Liver (tissue), 9 donors: Measurements from ENCODE around the gene ZSCAN21. TPM values are rescaled to one million over a fixed set of nuclear protein-coding genes. Genes with fewer than 3 reads are reported as not detected.

Experiments
- DNase-seq: peaks from one replicate; pipeline ENCODE4 v3.0.0-alpha.2; 2017; ENCODE audit warnings: low spot score
- H3K27ac ChIP-seq, 2 donors: one replicate each; pipeline ENCODE4 v1.7.0; 2013; ENCODE audit warnings: inconsistent platforms in 2 of 2, low read length in 2 of 2, control low read depth in 1 of 2, low read depth in 1 of 2, mild to moderate bottlenecking in 1 of 2
- H3K27me3 ChIP-seq, 4 donors: one replicate each; pipeline versions ENCODE4 v1.6.1 to v1.7.0; 2013; ENCODE audit warnings: low read length in 3 of 4, inconsistent platforms in 1 of 4, mild to moderate bottlenecking in 1 of 4, moderate library complexity in 1 of 4; ENCODE audit not compliant: control insufficient read depth in 4 of 4, insufficient read depth in 4 of 4
- H3K36me3 ChIP-seq, 4 donors: one replicate each; pipeline versions ENCODE4 v1.6.1 to v1.7.0; 2013; ENCODE audit warnings: low read length in 3 of 4, mild to moderate bottlenecking in 3 of 4, low read depth in 1 of 4, moderate library complexity in 1 of 4; ENCODE audit not compliant: control insufficient read depth in 4 of 4, insufficient read depth in 3 of 4
- H3K4me1 ChIP-seq, 4 donors: one replicate each; pipeline versions ENCODE4 v1.6.1 to v1.7.0; 2013; ENCODE audit warnings: low read length in 3 of 4, mild to moderate bottlenecking in 3 of 4, moderate library complexity in 1 of 4; ENCODE audit not compliant: control insufficient read depth in 4 of 4, insufficient read depth in 4 of 4
- H3K4me3 ChIP-seq, 3 donors: one replicate each; pipeline versions ENCODE4 v1.6.1 to v1.7.0; 2013; ENCODE audit warnings: low read length in 3 of 3, control low read depth in 1 of 3, low read depth in 1 of 3, mild to moderate bottlenecking in 1 of 3
- H3K9ac ChIP-seq, 2 donors: one replicate each; pipeline ENCODE4 v1.7.0; 2013; ENCODE audit warnings: low read length in 2 of 2, mild to moderate bottlenecking in 2 of 2, moderate library complexity in 2 of 2, control low read depth in 1 of 2, low read depth in 1 of 2
- H3K9me3 ChIP-seq, 4 donors: one replicate each; pipeline versions ENCODE4 v1.6.1 to v1.7.0; 2013; ENCODE audit warnings: low read length in 3 of 4; ENCODE audit not compliant: control insufficient read depth in 4 of 4
- ATF3 ChIP-seq: IDR thresholded peaks from 2 replicates; pipeline ENCODE4 v1.6.1; 2016; ENCODE audit warnings: antibody characterized with exemption
- CTCF ChIP-seq: fragments of 150-350 bp; IDR thresholded peaks from 2 replicates; pipeline ENCODE4 v1.5.1; 2017; ENCODE audit warnings: improper control_type of control experiment, low read depth, low read length; ENCODE audit not compliant: missing input control
- EGR1 ChIP-seq, 2 donors: IDR thresholded peaks; 2 replicates each; pipeline ENCODE4 v1.6.1; 2016 to 2018; ENCODE audit warnings: antibody characterized with exemption in 2 of 2, low read depth in 2 of 2
- FOXA1 ChIP-seq: IDR thresholded peaks from 2 replicates; pipeline ENCODE4 v1.6.1; 2016; ENCODE audit warnings: antibody characterized with exemption
- FOXA2 ChIP-seq: IDR thresholded peaks from 2 replicates; pipeline ENCODE4 v1.6.1; 2016; ENCODE audit warnings: antibody characterized with exemption
- GABPA ChIP-seq, 2 donors: IDR thresholded peaks in 1 of 2; conservative IDR thresholded peaks in 1 of 2; 2 replicates each; pipeline ENCODE4 v1.6.1; 2016; ENCODE audit warnings: antibody characterized with exemption in 2 of 2, mild to moderate bottlenecking in 1 of 2, moderate library complexity in 1 of 2
- HNF4A ChIP-seq, 2 donors: conservative IDR thresholded peaks; 2 replicates each; pipeline ENCODE4 v1.6.1; 2016; ENCODE audit warnings: antibody characterized with exemption in 2 of 2, mild to moderate bottlenecking in 2 of 2
- HNF4G ChIP-seq: IDR thresholded peaks from 2 replicates; pipeline ENCODE4 v1.6.1; 2016; ENCODE audit warnings: antibody characterized with exemption
- JUND ChIP-seq, 2 donors: IDR thresholded peaks; 2 replicates each; pipeline ENCODE4 v1.6.1; 2016; ENCODE audit warnings: antibody characterized with exemption in 2 of 2
- MAX ChIP-seq: IDR thresholded peaks from 2 replicates; pipeline ENCODE4 v1.6.1; 2016; ENCODE audit warnings: antibody characterized with exemption
- NR2F2 ChIP-seq: IDR thresholded peaks from 2 replicates; pipeline ENCODE4 v1.6.1; 2016; ENCODE audit warnings: antibody characterized with exemption
- RXRA ChIP-seq, 2 donors: IDR thresholded peaks; 2 replicates each; pipeline ENCODE4 v1.6.1; 2017 to 2018; ENCODE audit warnings: antibody characterized with exemption in 2 of 2, mild to moderate bottlenecking in 1 of 2
- SP1 ChIP-seq: IDR thresholded peaks from 2 replicates; pipeline ENCODE4 v1.6.1; 2018; ENCODE audit warnings: antibody characterized with exemption, mild to moderate bottlenecking
- TAF1 ChIP-seq: conservative IDR thresholded peaks from 2 replicates; pipeline ENCODE4 v1.6.1; 2016; ENCODE audit warnings: antibody characterized with exemption, mild to moderate bottlenecking
- YY1 ChIP-seq: IDR thresholded peaks from 2 replicates; pipeline ENCODE4 v1.6.1; 2016; ENCODE audit warnings: antibody characterized with exemption, mild to moderate bottlenecking
- WGBS: extraction: QIAGEN DNeasy Blood & Tissue Kit; methylation state at CpG from one replicate; pipeline ENCODE4 v1.1.7; 2013; 5-methylcytosine and 5-hydroxymethylcytosine counted together
- polyA plus RNA-seq, 2 donors: library from polyadenylated mRNA; stranded (reverse) in 1 of 2; unstranded in 1 of 2; fragments of 200-250 nt in 1 of 2; fragments of >200 nt in 1 of 2; fragmentation: Nextera tagmentation in 1 of 2; extraction: Ambion mirVana in 1 of 2; gene quantifications; one replicate each; pipeline versions ENCODE4 v1.2.1 to v1.2.3, GENCODE V29; 2013 to 2015
- total RNA-seq, 2 donors: library from RNA; depleted of rRNA; stranded (reverse); fragments of >200 nt; gene quantifications; one replicate each; pipeline ENCODE4 v1.2.3, GENCODE V29; 2014
- TF ChIP-seq, protein P1 (sequence below): IDR thresholded peaks from 2 replicates; pipeline ENCODE4 v1.6.1; 2016; ENCODE audit warnings: antibody characterized with exemption
- donor health status: healthy.
- donor health status: healthy.
- donor health status: healthy.
- donor health status: healthy.
- donor health status: healthy.

The ZSCAN21 gene
- total and polyA plus RNA-seq, 4 donors: 4.6 to 8.6 (median 6.9) TPM

GRCh38 chr7:100063376-100063775, 13.8 kb downstream of the ZSCAN21 start:
- H3K27me3 ChIP-seq: no peaks in the 10 kb centered on the region
- peaks cover 2 to 24% (median 14%) of the 10 kb centered on the region in 4 donors for H3K4me1 ChIP-seq
- H3K36me3 ChIP-seq: peaks cover 0 to 34% (median 25%) of the 10 kb centered on the region in 4 donors
- H3K9ac ChIP-seq: no peak overlapping the region
- DNase-seq: no peak
- 96% methylated on average over 4 of the region's 4 CpGs for WGBS
- no peaks in the 10 kb centered on the region for H3K9me3 ChIP-seq
- TF ChIP-seq TAF1: no peak
- no peak overlapping the region for H3K27ac ChIP-seq
- no peak overlapping the region for H3K4me3 ChIP-seq

- Histone ChIP-seq H3K4me3 (no peak overlapping the region), H3K27me3 (no peaks in the 10 kb centered on the region), H3K27ac (no peak overlapping the region), H3K9me3 (no peaks in the 10 kb centered on the region), H3K4me1 (peaks cover 2 to 23% (median 14%) of the 10 kb centered on the region in 4 donors), H3K36me3 (peaks cover 0 to 34% (median 20%) of the 10 kb centered on the region in 4 donors), H3K9ac (no peak overlapping the region)
- WGBS: 96% methylated on average over 9 of the region's 9 CpGs
- DNase-seq: peak; percentile 41
- no peak for TF ChIP-seq JUND (IDR thresholded peaks at IDR 0.05)
- no peak for TF ChIP-seq RXRA (IDR thresholded peaks at IDR 0.05)
- TF ChIP-seq TAF1: no peak
- TF ChIP-seq, protein P1, sequence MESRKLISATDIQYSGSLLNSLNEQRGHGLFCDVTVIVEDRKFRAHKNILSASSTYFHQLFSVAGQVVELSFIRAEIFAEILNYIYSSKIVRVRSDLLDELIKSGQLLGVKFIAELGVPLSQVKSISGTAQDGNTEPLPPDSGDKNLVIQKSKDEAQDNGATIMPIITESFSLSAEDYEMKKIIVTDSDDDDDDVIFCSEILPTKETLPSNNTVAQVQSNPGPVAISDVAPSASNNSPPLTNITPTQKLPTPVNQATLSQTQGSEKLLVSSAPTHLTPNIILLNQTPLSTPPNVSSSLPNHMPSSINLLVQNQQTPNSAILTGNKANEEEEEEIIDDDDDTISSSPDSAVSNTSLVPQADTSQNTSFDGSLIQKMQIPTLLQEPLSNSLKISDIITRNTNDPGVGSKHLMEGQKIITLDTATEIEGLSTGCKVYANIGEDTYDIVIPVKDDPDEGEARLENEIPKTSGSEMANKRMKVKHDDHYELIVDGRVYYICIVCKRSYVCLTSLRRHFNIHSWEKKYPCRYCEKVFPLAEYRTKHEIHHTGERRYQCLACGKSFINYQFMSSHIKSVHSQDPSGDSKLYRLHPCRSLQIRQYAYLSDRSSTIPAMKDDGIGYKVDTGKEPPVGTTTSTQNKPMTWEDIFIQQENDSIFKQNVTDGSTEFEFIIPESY: no peak
- TF ChIP-seq FOXA2: no peak
- TF ChIP-seq FOXA1: no peak
- TF ChIP-seq SP1: no peak
- TF ChIP-seq ATF3: no peak
- no peak for TF ChIP-seq EGR1 (IDR thresholded peaks at IDR 0.05; ENCODE audit: low read depth in 2 of 2)
These were observed 14.6 kb downstream of the ZSCAN21 start for GRCh38 chr7:100064162-100064561.

GRCh38 chr7:100065452-100066186, 16.0 kb downstream of the ZSCAN21 start:
- Histone ChIP-seq H3K9me3 (peaks cover under 1 to 7% (median 2%) of the 10 kb centered on the region in 4 donors), H3K4me1 (peaks cover 2 to 23% (median 14%) of the 10 kb centered on the region in 4 donors), H3K4me3 (no peak overlapping the region), H3K27ac (peak overlapping the region; percentile 80 to 82), H3K27me3 (no peaks in the 10 kb centered on the region), H3K9ac (peak overlapping the region in 1 of 2 donors; percentile 43), H3K36me3 (peaks cover 2 to 35% (median 29%) of the 10 kb centered on the region in 4 donors)
- no peak for DNase-seq
- WGBS: 27% methylated on average over 8 of the region's 8 CpGs
- TF ChIP-seq EGR1 (IDR thresholded peaks at IDR 0.05; ENCODE audit: low read depth in 2 of 2): peak; percentile 67 to 85
- TF ChIP-seq, protein P1: peak; percentile 87
- TF ChIP-seq NR2F2: peak; percentile 95
- no peak for TF ChIP-seq HNF4G
- TF ChIP-seq HNF4A (conservative IDR thresholded peaks at IDR 0.05): peak; percentile 70 to 78
- TF ChIP-seq SP1: peak; percentile 96
- TF ChIP-seq TAF1: peak; percentile 16
- peak in 1 of 2 donors; percentile 80 for TF ChIP-seq GABPA (IDR thresholded peaks at IDR 0.05 in 1 of 2, conservative IDR thresholded peaks at IDR 0.05 in 1 of 2)
- peak; percentile 74 for TF ChIP-seq MAX
- peak; percentile 98 for TF ChIP-seq RXRA (IDR thresholded peaks at IDR 0.05)
- peak; percentile 88 to 89 for TF ChIP-seq JUND (IDR thresholded peaks at IDR 0.05)
- no peak for TF ChIP-seq CTCF
- TF ChIP-seq ATF3: peak; percentile 70
- TF ChIP-seq YY1: peak; percentile 87
